ENCODE results near the gene NMNAT1.
"Not testable (repeated sequence)": the region's sequence is repeated elsewhere in the genome, so short reads cannot be mapped to it uniquely, and the experiment has no call there.

NMNAT1 gene

DNA sequence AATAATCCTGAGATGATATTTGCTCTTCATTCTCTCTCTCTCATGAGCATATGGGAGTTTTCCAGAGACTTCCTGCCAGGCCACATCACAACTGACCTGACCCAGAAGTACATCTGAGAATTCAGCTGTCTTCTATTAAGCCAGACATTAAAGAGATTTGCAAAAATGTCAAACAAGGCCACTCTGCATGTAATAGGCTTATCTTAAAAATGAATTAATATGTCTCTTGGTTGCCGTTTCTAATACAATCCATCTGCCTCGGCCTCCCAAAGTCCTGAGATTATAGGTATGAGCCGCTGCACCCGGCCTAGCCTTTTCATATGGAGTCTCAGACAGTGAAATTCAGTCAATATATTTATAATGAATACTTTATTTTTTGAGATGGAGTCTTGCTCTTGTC, 78.7 kb downstream of the NMNAT1 start:
- H3K9ac ChIP-seq (ENCODE audit: low read length); H3K4me3 ChIP-seq (ENCODE audit: low read depth, low read length); H3K36me3 ChIP-seq (ENCODE audit: control insufficient read depth, insufficient read depth, low read length); H3K9me3 ChIP-seq (ENCODE audit: control insufficient read depth, insufficient read depth, low read depth, low read length); H3K4me1 ChIP-seq (ENCODE audit: control insufficient read depth, insufficient read depth, low read length); H3K27me3 ChIP-seq (ENCODE audit: control insufficient read depth, insufficient read depth, low read length); H3K27ac ChIP-seq (ENCODE audit: low read depth, low read length): not testable (repeated sequence)

DNA sequence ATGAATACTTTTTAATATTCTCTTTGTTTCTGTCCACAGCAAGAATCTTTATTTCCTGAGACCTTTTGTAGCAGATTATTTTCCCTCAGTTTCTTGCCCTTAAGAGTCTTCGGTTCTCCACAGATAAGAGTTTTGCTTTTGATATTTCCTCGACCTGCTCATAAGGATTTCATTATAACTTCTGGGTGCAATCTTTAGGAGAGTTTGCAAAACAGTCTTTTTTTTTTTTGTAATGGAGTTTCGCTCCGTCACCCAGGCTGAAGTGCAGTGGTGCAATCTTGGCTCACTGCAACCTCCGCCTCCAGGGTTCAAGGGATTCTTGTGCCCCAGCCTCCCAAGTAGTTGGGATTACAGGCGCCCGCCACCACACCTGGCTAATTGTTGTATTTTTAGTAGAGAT, 79.4 kb downstream of the NMNAT1 start:
- no peak overlapping the region for H3K4me3 ChIP-seq (ENCODE audit: low read depth, low read length)
- no peak overlapping the region for H3K9ac ChIP-seq (ENCODE audit: low read length)
- H3K36me3 ChIP-seq (ENCODE audit: control insufficient read depth, insufficient read depth, low read length) = no peaks in the 10 kb centered on the region
- H3K9me3 ChIP-seq (ENCODE audit: control insufficient read depth, insufficient read depth, low read depth, low read length) = no peaks in the 10 kb centered on the region; the same call in 1 of the 2 replicates
- H3K27ac ChIP-seq (ENCODE audit: low read depth, low read length) = no peak overlapping the region
- no peaks in the 10 kb centered on the region for H3K27me3 ChIP-seq (ENCODE audit: control insufficient read depth, insufficient read depth, low read length)
- no peaks in the 10 kb centered on the region for H3K4me1 ChIP-seq (ENCODE audit: control insufficient read depth, insufficient read depth, low read length)

DNA sequence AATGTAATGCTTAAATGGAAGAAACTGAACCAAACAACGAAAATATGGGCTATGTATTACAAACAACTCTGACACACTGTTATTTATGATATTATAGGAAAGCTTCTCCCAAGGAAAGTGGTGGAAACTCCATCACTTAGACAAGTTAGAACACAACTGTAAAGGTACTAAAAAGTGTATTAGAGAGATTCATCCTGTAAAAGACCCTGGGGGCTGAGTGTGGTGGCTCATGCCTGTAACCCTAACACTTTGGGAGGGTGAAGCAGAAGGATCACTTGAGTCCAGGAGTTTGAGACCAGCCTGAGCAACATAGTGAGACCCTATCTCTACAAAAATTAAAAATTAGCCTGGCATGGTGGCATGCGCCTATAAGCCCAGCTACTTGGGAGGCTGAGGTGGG, 82.1 kb downstream of the NMNAT1 start:
- Histone ChIP-seq H3K9ac (ENCODE audit: low read length) (no peak overlapping the region), H3K9me3 (ENCODE audit: control insufficient read depth, insufficient read depth, low read depth, low read length) (no peaks in the 10 kb centered on the region; the same call in 1 of the 2 replicates), H3K4me1 (ENCODE audit: control insufficient read depth, insufficient read depth, low read length) (no peaks in the 10 kb centered on the region), H3K36me3 (ENCODE audit: control insufficient read depth, insufficient read depth, low read length) (no peaks in the 10 kb centered on the region), H3K4me3 (ENCODE audit: low read depth, low read length) (no peak overlapping the region), H3K27ac (ENCODE audit: low read depth, low read length) (no peak overlapping the region), H3K27me3 (ENCODE audit: control insufficient read depth, insufficient read depth, low read length) (no peaks in the 10 kb centered on the region)

DNA sequence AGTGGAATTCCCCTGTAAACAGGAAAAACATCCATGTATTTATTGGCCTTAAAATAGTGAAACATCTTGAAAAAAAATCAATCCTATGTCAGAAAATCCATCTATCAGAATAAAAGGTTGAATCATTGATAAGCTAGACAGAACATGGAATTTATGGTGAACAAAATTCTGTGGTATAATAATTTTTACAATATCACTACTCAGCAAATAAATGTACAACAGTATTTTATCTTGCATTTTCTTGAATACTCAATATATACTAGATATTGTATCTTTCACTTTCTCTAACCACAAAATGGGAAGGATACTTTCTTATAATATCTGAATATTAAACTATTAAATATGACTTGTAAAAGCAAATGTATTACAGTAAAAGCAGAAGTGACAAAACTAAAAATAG, 83.8 kb downstream of the NMNAT1 start:
- Histone ChIP-seq H3K9ac (ENCODE audit: low read length) (no peak overlapping the region), H3K4me1 (ENCODE audit: control insufficient read depth, insufficient read depth, low read length) (no peaks in the 10 kb centered on the region), H3K9me3 (ENCODE audit: control insufficient read depth, insufficient read depth, low read depth, low read length) (no peaks in the 10 kb centered on the region; the same call in 1 of the 2 replicates), H3K4me3 (ENCODE audit: low read depth, low read length) (no peak overlapping the region), H3K27me3 (ENCODE audit: control insufficient read depth, insufficient read depth, low read length) (no peaks in the 10 kb centered on the region), H3K36me3 (ENCODE audit: control insufficient read depth, insufficient read depth, low read length) (no peaks in the 10 kb centered on the region), H3K27ac (ENCODE audit: low read depth, low read length) (no peak overlapping the region)

DNA sequence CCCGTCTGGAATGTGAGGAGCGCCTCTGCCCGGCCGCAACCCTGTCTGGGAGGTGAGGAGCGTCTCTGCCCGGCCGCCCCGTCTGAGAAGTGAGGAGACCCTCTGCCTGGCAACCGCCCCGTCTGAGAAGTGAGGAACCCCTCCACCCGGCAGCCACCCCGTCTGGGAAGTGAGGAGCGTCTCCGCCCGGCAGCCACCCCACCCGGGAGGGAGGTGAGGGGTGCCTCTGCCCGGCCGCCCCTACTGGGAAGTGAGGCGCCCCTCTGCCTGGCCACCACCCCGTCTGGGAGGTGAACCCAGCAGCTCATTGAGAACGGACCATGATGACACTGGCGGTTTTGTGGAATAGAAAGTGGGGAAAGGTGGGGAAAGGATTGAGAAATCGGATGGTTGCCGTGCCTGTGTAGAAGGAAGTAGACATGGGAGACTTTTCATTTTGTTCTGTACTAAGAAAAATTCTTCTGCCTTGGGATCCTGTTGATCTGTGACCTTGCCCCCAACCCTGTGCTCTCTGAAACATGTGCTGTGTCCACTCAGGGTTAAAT, 85.8 kb downstream of the NMNAT1 start:
- H3K36me3 ChIP-seq (ENCODE audit: control insufficient read depth, insufficient read depth, low read length); H3K9ac ChIP-seq (ENCODE audit: low read length); H3K9me3 ChIP-seq (ENCODE audit: control insufficient read depth, insufficient read depth, low read depth, low read length); H3K27ac ChIP-seq (ENCODE audit: low read depth, low read length); H3K27me3 ChIP-seq (ENCODE audit: control insufficient read depth, insufficient read depth, low read length); H3K4me3 ChIP-seq (ENCODE audit: low read depth, low read length); H3K4me1 ChIP-seq (ENCODE audit: control insufficient read depth, insufficient read depth, low read length): not testable (repeated sequence)

DNA sequence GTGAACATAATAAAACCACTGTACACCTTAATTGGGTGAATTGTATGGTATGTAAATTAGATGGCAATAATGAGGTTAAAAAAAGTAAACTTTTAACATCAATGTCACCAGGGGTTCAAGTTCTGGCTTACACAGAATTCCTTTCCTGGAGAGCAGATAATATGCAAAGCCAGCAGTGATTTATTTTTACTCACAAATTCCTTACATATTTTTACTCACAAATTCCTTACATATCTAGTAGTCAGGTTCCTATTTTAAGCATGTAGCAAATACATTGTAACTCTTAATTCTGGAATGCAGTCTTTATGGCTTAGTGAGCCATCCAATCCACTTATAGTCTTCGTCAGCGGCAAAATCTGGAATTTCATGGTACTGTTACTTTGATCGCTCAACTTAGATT, 88.2 kb downstream of the NMNAT1 start:
- Histone ChIP-seq H3K4me3 (ENCODE audit: low read depth, low read length) (no peak overlapping the region), H3K27ac (ENCODE audit: low read depth, low read length) (no peak overlapping the region), H3K36me3 (ENCODE audit: control insufficient read depth, insufficient read depth, low read length) (peaks cover 1% of the 10 kb centered on the region), H3K9ac (ENCODE audit: low read length) (no peak overlapping the region), H3K27me3 (ENCODE audit: control insufficient read depth, insufficient read depth, low read length) (no peaks in the 10 kb centered on the region), H3K4me1 (ENCODE audit: control insufficient read depth, insufficient read depth, low read length) (no peaks in the 10 kb centered on the region), H3K9me3 (ENCODE audit: control insufficient read depth, insufficient read depth, low read depth, low read length) (no peaks in the 10 kb centered on the region; the same call in 1 of the 2 replicates)

DNA sequence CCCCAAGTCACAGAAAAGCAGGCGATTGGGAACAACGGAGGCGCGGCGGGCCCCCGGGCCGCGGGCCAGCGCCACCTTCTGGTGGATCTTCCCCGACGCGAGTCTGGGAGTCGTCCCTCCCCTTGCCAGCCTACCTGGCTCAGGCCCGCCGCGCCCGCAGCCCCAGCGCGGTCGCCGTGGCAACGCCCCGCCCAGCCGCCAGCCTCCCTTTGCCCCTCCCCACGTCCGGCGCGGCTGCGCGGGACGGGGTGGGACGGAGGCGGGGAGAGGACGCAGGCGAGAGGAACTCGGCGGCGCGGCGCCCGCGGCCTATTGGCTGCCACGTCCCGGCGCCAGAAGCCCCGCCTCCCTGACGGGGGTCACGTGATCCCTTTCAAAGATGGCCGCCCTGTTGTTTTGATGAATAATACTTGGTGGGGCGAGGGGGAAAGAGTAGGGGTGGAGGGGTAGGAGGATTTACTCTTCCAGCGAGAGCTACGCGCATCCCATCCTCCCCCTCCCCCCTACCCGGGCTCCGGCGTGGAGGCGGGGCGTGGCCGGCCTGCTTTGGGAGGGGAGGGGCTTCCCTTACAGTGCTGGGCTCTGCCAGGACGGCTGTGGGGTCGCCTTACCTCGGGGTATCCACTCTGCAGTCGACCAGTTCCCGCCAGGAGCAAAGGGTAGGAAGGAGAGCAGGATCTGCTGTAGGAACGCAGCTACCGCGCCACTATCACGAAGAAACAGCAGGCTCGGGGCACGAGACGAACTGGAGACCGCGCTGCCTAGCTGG, 89.5 kb downstream of the NMNAT1 start, which contains the start of gene UBE4B:
Gene UBE4B (plus strand): TSS at position 369 of the 769 bp plus-strand sequence. CDS start 713 bp downstream, outside the sequence.
- Histone ChIP-seq H3K9me3 (ENCODE audit: control insufficient read depth, insufficient read depth, low read depth, low read length) (no peaks in the 10 kb centered on the region; the same call in 1 of the 2 replicates), H3K36me3 (ENCODE audit: control insufficient read depth, insufficient read depth, low read length) (peaks cover 9% of the 10 kb centered on the region), H3K9ac (ENCODE audit: low read length) (peak within 1 kb of the TSS; percentile 95), H3K27ac (ENCODE audit: low read depth, low read length) (peak within 1 kb of the TSS; percentile 84), H3K4me1 (ENCODE audit: control insufficient read depth, insufficient read depth, low read length) (no peaks in the 10 kb centered on the region), H3K27me3 (ENCODE audit: control insufficient read depth, insufficient read depth, low read length) (no peaks in the 10 kb centered on the region), H3K4me3 (ENCODE audit: low read depth, low read length) (peak within 1 kb of the TSS; percentile 93)

DNA sequence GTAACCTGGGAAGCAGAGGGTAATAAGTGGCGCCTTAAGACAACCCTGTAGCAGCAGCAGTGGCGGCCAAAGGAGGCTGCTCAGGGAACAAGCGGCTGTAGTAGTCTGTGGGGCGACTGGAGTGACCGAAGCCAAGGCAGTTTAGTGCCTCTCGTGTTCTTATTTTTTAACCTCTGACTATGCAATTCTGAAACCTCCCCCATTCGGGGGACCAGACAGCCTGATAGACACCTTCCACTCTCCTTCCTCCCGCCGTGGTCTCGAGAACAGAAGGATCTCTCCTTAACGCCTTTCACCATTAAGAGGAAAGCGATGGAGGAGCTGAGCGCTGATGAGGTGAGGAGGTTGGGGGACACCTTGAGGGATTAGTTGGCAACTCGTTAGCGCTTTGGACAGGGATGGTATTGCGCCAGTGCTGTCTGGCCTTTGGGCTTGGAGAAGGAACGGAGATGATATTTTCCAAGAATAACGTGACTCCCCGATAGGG, 90.1 kb downstream of the NMNAT1 start:
- peak overlapping the region; percentile 93 for H3K4me3 ChIP-seq (ENCODE audit: low read depth, low read length)
- H3K27ac ChIP-seq (ENCODE audit: low read depth, low read length) = peak overlapping the region; percentile 79
- peaks cover 12% of the 10 kb centered on the region for H3K36me3 ChIP-seq (ENCODE audit: control insufficient read depth, insufficient read depth, low read length)
- no peaks in the 10 kb centered on the region for H3K27me3 ChIP-seq (ENCODE audit: control insufficient read depth, insufficient read depth, low read length)
- H3K9me3 ChIP-seq (ENCODE audit: control insufficient read depth, insufficient read depth, low read depth, low read length) = no peaks in the 10 kb centered on the region
- no peaks in the 10 kb centered on the region for H3K4me1 ChIP-seq (ENCODE audit: control insufficient read depth, insufficient read depth, low read length)
- H3K9ac ChIP-seq (ENCODE audit: low read length) = peak overlapping the region; percentile 95
